GM18499 (cell line): ENCODE results near the gene MCOLN2.
"Not testable (repeated sequence)": the region's sequence is repeated elsewhere in the genome, so short reads cannot be mapped to it uniquely, and the experiment has no call there.

Source experiments
- ATAC-seq: cut with Tn5 transposase; IDR thresholded peaks from one replicate; pipeline ENCODE4 v1.9.1; 2021; ENCODE audit warnings: moderate number of reproducible peaks; ENCODE audit not compliant: insufficient read depth, unreplicated experiment

Gene MCOLN2

DNA sequence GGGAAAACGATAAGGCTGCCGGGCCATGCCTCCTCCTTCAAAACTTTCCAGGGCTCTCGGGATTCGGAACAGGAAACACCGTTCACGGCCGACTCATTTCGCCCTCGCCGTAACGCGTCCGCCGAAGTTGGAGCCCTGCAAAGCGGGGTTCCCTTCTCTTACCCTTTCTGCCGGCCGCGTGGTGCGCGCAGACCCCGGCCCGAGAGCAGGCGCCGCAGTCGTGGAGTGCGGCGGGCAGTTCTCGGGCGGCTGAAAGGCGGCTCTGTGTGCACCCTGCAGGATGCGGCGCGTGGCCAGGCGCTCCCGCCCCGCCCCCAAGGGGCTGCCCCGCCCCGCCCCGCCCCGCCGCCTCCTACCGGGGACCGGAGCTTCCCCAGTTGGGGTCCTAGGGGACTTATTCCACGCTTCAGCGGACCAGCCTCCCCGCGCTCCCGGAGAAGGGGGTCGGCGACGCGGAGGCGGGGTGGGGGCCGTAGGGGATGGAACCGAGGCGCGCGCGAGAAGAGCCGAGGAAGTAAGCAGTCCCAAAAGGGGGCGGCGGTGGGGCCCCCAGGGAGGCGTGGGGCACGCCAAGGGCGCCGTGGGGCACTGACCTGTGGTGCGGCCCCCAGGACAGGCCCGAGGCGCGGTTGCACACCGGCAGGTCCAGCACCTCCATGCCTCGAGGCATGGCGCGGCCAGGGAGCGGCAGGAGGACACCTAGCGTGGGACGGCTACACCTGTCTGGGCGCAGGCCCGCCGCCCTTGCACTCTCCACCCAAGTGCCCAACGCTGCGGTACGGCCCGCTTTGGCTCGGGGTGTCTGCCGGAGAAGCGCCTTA is at the start of gene MCOLN2:
MCOLN2 (minus strand) TSS at position 268 of the 821 bp plus-strand sequence; CDS start at position 27, 241 bp downstream.
- no peak for ATAC-seq

DNA sequence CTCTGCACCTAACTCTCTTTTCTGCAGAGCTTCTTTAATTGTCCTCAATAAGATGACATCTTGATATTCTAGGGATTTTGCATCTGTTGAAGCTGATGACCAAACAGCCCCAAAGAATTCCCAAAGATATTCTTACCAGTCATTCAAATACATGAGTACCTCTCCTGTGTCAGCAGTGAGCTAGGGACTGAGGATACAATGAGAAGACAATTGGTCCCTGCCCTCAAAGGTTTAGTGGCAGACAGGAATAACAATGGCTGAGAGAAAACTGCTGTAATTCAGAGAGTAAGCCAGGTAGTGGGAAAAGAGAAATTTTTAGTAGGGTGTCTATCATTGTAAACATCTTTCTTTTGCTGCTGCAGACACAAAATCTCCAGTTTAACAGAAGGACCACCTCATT is 45.5 kb upstream of the MCOLN2 start:
- no peak for ATAC-seq

- ATAC-seq: no peak
Observed at GRCh38 chr1:85041793-85042192, 44.9 kb upstream of the MCOLN2 start.

DNA sequence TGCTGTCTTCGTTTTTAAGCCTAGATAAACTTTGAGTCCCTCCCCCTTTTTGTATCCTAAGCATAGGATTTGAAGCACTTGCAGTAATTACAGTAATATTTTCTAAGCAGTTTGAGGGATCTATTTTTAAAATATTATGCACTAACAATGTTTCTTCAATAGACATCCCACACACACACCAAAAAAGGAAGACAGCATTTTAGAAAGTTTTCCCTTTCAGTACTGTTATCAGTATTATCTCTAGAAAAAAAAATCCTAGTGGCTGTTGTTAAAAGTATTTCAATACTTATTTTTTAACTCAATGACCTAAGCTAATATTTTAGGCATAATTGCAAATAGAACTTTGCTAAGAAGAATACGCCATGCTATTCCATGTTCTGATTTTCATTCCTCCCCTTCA is 36.3 kb upstream of the MCOLN2 start:
- no peak for ATAC-seq

DNA sequence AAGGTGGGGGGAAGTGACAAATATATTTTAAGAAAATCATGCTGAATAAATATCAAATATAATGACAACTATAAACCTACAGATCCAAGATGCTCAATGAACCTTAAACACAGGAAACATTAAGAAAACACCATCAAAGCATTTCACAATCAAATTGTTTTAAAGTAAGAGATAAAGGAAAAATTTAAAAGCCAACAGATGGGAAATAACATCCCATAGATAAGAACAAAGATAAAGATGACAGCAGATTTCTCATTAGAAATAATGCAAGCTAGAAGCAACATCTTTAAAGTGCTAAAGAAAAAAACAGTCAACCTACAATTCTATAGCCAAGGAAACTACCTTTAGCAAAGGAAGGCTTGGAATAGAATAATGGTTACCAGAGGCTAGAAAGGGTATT is 33.6 kb upstream of the MCOLN2 start:
- ATAC-seq: no peak

DNA sequence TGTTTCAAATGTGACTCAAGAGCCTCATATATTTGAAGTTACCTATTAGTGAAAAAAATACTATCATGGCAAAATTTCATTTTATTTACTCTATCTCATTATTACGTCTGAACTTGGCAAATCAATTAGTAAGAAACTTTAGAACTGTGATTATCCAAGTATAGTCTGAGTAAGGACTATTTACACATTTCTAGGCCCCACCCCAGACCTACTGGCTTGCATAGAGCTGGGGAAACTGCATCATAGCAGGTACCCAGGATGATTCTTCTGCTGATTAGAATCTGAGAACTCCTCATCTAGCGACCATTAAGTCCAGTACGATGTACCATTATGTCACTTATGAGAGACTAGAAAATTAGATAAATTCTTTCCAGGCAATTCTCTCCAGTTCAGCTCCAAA is 31.2 kb upstream of the MCOLN2 start:
- no peak for ATAC-seq

- no peak for ATAC-seq
Observed at GRCh38 chr1:85027242-85027983, 30.5 kb upstream of the MCOLN2 start.

GRCh38 chr1:85025940-85026339 is 29.0 kb upstream of the MCOLN2 start:
- ATAC-seq: no peak

GRCh38 chr1:85024736-85025135 is 27.8 kb upstream of the MCOLN2 start:
- ATAC-seq: no peak

DNA sequence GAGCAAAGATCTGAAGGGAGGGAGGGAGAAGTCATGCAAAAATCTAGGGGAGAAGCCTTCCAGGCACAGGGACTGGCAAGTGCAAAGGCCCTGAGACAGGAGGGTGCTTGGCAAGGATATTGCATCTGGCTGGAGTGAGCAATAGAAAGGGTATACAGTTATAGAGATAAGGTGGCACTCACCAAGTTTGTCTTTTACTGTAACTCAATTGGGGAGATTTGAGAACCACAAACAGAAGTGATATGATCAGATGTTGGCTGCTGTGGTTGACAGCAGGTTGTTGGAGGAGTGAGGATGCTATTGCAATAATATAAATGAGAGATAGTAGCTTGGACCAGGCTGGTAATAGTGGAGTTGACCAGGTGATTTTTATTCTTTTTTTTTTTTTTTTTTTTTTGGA is 25.8 kb upstream of the MCOLN2 start:
- ATAC-seq: no peak

GRCh38 chr1:85019994-85020393 is 23.1 kb upstream of the MCOLN2 start:
- no peak for ATAC-seq

DNA sequence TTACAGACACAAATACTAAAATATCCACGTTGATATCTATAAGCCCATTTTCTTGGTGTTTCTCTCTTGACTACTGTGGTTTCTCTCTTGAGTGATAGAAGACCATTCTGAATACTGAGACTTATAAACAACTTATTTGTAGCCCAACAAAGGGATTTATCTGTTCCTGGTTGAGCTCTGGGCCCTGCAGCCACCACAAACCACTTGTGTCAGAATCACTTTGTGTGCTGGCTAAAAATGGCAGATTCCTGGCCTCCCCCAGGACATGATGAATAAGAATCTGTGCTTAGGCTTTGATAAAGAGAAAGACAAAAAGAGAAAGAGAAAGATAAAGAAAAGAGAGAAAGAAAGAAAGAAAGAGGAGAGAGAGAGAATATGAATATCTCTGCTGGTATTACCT is 18.9 kb upstream of the MCOLN2 start:
- ATAC-seq: no peak

GRCh38 chr1:85005641-85006040 is 8.7 kb upstream of the MCOLN2 start:
- not testable (repeated sequence) for ATAC-seq

GRCh38 chr1:85001742-85002141 is 4.8 kb upstream of the MCOLN2 start:
- no peak for ATAC-seq

GRCh38 chr1:84998642-84999280 is 1.8 kb upstream of the MCOLN2 start:
- no peak for ATAC-seq

GRCh38 chr1:84997667-84998600 is 1.0 kb upstream of the MCOLN2 start:
- ATAC-seq: no peak

DNA sequence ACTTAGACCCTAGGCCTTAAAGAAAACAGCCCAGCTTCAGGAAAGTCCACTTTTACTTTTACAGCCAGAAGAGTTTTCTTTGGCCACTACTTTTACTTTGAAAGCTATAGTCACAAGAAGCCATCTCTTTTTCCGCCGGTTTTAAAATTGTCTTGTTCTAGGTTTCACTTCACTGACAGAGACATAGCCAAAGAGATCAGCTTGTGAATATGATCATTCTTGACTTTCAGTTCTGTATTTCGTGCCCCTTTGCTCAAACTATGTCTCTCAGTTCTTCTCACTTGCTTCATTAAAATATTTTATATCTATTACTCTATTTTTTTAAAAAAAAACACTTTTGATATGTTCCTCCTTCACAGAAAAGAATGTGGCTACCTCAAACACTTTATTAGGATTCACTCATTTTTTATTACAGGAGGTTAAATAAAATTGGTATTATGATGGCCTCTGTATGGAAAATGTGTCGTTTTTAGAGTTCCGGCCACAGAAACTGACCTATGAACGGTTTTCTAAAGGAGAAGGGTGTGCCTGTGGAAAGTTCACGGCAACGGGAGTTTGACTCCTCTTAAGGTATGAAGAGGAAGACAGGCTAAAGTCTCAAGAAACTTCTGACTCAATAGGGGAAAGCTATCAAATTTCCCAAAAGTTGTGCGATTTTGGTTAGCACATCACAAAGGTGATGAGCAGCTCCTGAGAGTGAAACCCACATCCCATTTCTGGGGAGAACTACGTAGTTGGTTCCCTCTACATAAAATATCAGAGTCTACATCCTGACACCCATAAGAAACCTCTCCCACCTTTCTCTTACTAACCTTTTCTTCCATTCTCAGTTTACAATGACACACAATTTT is 1.2 kb downstream of the MCOLN2 start:
- ATAC-seq: peak; percentile 49

DNA sequence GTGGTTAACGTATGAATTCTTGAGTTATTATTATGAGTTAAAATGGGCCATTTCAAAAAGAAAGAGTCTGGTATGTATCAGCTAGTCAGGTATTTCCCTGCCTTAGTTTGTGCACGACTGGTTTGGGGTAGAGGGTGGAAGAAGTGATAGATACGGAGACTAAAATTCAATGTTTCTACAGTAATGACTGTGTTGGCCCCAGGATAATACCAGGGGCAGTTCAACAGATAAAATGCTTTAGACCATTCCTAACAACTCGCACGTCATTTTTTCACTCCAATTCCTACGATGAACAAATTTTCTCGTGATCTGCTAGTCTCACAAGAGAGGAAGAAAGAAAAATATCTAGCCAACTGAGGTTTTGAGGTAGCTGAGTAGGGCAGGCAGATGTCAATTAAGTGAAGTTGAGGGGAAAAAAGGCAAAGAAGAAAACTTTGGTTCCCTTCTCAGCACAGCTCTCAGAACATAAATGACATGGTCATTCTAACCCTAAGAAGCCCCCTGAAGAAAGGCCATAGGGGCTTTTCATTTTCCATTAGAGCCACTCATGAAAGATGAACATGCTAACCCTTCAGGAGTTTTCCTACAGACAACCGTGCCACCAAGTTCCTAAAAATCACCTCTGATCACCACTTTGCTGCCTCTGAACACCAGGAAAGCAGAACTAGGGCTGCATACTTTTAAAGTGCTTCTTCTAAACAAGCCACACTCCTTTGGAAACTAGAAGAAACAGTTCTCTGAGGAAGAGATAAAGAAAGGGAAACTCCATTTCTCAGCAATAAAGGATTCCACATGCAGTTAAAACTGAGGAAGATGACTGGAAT is 5.6 kb downstream of the MCOLN2 start:
- ATAC-seq: peak; percentile 27
